Dermis microvascular lymphatic vessel endothelial cell (primary cell): Measurements from ENCODE around the gene ZNF514. TPM values are rescaled to one million over a fixed set of nuclear protein-coding genes. Genes with fewer than 3 reads are reported as not detected.
A peak's percentile ranks its signal among the peaks of the same experiment; 100 is the strongest.

Experiments
- DNase-seq, 2 donors: peaks; one replicate each; pipeline versions ENCODE4 v3.0.0 to v3.0.0-alpha.2; 2010; ENCODE audit warnings: low read depth in 2 of 2
- total RNA-seq: library from RNA; depleted of rRNA; stranded (reverse); fragments of >200 nt; gene quantifications from 2 replicates; pipeline ENCODE4 v1.2.1, GENCODE V29; 2014

The ZNF514 gene
- 6.3 and 9.1 TPM in 2 replicates for total RNA-seq

DNA sequence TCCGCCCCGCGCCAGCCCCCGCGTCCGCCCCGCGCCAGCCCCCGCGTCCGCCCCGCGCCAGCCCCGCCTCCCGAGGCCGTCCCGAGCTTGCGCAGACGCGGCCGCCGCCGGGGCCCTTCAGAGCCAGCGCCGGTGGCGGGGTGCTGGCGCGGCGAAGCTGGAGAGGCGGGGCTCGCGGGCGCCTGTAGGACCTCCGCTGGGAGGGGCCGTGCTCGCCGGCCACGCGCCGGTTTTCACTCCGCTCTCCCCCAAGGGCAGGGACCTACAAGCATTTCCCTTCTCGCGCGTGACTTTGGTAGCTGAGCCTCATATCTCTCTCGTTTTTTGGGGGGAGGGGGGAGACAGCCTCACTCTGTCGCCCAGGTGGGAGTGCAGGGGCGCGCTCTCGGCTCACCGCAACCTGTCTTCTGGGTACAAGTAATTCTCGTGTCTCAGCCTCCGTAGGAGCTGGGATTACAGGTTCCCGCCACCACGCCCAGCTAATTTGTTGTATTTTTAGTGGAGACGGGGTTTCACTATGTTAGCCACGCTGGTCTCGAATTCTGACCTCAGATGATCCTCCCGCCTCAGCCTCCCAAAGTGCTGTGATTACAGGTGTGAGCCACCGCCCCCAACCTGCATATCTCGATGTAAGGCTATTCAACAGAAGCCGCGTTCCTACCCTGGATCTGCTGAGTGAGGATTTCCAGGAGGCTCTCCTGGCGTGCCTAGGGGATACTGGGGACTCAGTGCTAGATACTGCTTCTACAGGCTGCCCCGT is at the start of gene ZNF514:
Gene ZNF514, minus strand, starts transcription at position 159 of the 760 bp plus-strand sequence. CDS start 6,595 bp downstream, outside the sequence.
- DNase-seq = peak in 1 of 2 donors; percentile 81

DNA sequence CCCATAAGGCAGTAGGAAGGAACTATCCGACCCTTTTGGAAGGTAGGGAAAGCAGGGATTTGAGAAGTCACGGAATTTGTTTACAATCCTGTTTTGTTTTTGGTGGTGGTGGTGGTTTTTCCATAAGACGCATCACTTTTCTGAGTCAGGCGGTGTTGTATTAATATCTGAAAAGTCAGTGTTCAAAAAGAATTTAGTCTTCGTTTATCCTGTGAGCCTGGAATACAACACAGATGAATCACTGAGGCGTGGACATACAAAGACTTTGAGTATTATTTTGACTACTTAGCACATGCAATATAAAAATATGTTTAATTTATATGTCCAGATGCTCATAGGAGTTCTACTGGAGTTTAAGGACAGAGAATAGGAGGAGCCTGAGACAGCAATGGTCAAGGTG is 48.5 kb upstream of the ZNF514 start:
- no peak for DNase-seq

DNA sequence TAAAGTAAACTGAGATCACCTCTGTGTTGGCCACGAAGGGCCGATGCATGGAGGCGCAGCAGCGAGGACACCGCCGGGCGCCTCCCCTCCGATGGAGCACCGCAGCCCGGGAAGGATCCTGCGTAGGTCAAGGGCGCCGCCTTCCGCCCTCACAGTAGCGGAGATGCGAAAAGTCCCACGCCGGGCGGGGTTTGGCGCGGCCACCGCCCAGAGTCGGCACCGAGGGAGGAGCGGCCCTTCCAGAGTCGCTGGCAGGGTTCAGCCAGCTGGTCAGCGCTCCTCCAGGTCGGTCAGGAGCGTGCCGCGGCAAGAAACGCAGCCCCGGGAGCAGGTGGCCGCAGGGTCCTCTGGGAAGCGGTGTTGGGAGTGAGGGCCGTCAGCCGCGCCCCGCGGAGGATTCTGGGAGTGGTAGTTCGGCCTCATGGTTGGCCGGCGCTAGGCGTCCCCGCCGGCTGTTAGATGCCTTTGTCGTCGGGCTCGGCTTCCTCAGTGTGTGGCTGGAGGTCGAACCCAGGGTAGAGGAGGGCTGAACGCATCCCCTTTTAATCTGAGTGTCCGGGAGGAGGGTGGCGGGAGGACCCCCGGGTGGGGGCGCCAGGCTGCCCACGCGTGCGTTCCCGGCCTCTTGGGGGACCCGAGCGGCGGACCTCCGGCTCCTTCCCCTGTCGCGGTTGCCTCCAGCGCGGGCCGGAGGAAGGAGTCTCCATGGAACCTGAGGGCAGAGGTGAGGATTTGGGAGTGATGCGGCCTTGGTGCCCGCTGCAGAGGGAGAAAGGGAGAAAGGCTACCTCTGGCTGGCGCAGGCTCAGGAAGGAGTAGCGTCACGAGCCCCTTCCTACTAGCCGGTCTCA is 47.7 kb upstream of the ZNF514 start, which contains the start of gene ZNF892:
Gene ZNF892, plus strand, starts transcription at position 411 of the 851 bp plus-strand sequence. Its CDS starts 295 bp downstream, at position 706.
- peak; percentile 64 to 89 for DNase-seq

DNA sequence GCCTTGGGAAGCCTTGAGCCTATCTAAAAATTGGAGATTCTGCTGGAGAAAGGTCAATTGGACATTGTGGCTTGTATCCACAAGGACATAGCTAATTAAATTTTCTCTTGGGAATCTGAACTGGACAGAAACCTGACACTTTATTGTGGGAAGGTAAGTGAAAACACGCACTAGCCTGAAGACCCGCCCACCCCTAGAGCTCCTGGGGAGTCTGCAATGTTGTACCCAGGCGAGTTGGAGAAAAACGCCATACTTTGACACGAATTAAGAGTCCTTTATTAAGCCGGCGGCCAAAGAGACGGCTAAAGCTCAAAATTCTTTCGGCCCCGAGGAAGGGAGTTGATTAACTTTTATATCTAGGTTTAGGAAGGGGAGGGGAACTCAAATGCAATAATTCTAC is 46.4 kb upstream of the ZNF514 start:
- DNase-seq = no peak

GRCh38 chr2:95204396-95204795 is 44.7 kb upstream of the ZNF514 start:
- no peak for DNase-seq

- no peak for DNase-seq
These were observed 44.3 kb upstream of the ZNF514 start for GRCh38 chr2:95203911-95204310.

GRCh38 chr2:95192956-95193355 is 33.3 kb upstream of the ZNF514 start:
- DNase-seq = peak in 1 of 2 donors; percentile 25

DNA sequence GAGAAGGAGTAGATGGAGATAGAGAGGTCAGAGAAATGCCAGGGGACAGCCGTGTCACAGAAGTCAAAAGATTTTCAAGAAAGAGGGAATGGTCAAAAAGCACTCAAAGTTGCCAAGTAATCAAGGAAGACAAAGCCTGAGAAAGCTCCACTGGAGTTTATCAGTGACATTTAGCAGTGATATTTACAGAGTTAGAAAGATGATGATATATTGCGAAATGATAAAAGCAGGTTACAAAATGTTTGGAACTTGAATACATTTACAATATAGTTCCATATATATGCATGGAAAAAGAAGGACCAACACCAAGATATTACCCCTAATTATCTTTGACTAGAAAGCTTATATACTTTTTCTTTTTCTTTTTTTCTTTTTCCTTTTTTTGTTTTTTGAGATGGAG is 26.3 kb upstream of the ZNF514 start:
- DNase-seq = no peak

DNA sequence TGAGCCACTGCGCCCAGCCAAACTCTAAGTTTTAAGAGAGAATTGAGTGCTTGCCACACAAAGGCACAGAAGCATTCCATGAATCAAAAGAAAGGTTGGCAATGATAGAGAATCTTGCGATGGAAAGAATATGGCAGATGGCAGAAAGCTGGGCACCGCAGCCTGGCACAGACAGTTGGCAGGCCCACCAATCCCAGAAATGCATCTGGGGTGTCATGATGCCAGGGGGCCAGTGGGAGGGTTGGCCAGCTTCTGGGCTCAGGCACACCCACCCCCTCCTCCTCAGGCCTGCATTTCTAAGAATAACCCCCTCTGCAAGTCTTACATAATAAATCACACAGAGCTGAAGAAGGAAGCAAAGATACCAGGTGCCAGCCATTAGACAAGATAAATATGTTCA is 25.5 kb upstream of the ZNF514 start:
- no peak for DNase-seq

DNA sequence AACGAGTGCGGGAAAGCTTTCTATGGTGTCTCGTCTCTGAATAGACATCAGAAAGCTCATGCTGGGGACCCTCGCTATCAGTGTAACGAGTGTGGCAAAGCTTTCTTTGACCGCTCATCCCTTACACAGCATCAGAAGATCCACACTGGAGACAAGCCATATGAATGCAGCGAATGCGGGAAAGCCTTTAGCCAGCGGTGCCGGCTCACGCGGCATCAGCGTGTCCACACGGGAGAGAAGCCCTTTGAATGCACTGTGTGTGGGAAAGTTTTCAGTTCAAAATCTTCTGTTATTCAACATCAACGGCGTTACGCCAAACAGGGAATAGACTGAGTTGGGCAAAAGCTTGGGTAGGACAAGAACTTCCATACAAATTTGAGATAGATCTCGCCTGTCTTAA is 22.1 kb upstream of the ZNF514 start:
- DNase-seq = no peak

- DNase-seq = no peak
These were observed 19.8 kb upstream of the ZNF514 start for GRCh38 chr2:95179451-95179850.

DNA sequence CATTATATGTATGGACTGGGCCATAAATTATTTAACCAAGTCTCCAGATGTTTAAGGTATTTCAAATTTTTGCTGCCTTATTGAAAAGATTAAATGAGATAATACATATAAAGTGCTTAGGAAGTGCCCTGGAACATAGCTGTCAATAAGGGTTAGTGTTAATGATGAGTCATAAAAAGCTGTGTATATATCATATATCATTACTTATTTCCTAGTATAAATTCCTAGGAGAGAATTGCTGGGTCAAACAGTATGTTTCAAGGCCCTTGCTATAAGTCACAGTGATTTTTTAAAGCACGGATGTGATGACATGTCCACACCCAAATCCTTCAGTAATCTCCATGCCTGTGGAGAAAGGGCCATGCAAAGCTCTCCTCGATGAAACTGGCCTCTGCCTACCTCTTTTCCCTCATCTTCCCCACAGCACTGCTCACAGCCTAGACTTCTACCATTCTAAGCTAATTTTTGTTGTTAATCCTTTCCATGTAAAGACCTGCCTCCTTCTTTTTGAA is 14.4 kb upstream of the ZNF514 start:
- no peak for DNase-seq

GRCh38 chr2:95171902-95172301 is 12.3 kb upstream of the ZNF514 start:
- DNase-seq = no peak

GRCh38 chr2:95166065-95166763 is 6.6 kb upstream of the ZNF514 start:
- no peak for DNase-seq

DNA sequence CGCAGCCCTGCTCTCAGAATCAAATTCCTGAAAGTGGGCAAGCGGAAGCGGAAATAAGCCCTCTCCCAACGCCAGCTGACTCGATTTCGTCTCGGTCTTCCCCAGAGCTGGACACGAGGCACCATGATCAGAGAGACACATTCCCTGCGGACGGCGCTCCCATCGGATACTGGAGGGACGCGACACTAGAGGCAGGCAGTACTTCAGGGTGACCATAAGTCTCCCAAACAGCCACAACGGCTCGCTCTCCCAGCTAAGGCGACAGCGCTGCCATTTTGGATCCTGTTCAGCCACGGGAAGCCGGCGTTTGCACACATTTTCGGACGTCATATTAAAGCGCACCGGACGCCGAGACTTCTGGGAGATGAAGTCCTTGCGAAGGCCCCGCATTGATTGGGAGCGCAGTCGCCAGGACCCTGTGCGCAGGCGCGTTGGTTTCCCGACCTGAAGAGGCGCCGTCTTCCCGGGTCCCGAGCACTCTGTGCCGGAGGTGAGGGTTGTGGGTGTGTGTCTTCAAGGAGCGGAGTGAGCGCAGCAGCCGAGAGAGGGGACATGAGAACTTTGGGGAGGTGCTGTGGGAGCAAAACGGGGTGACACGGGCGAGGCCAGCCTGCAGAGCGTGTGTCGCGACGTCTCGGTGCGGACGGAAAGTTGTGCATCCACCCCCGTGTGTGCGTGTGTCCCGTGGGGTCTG is 5.9 kb upstream of the ZNF514 start, which contains the start of gene ZNF2:
Gene ZNF2, plus strand, starts transcription at position 439 of the 694 bp plus-strand sequence. CDS start 10,418 bp downstream, outside the sequence.
- DNase-seq = peak; percentile 93 to 98

DNA sequence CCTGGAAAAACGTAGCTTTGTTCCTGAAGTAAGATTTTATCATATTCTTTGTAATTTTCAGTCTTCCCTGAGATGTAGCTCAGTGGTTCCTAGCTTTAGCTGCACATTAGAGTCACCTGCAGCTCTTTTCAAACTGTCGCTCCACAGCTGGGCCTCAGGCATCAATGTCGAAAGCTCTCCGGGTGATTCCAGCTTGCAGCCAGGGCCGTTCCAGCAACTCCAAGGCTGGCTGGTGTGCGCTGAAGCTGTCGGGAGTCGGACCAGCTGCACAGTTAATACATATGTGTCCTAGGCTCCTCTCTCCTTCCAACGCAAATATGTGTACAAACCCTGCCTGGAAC is 5.4 kb upstream of the ZNF514 start:
- no peak for DNase-seq

- DNase-seq = peak in 1 of 2 donors; percentile 53
These were observed 593 bp downstream of the ZNF514 start for GRCh38 chr2:95158891-95159619.

DNA sequence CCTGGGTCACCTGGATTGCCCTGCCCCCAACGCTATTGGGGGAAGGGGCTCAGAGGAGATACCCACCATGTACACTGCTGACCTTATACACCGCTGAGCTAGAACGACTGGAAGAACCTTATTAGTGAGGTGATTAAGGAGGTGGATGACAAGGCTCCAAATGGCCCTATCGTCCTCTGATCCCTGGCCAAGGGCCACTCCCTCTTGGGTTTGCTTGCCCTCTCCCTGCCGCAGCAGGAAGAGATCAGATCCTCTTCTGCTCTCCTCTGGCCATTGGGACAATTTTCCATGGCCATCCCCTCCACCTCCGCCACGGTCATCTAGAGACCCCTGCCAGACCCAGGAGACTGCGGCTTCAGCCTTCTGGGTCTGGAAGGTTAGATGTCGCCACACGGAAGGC is 1.2 kb downstream of the ZNF514 start:
- no peak for DNase-seq

GRCh38 chr2:95149397-95149984 is 10.2 kb downstream of the ZNF514 start:
- no peak for DNase-seq

- DNase-seq = no peak
These were observed 15.8 kb downstream of the ZNF514 start for GRCh38 chr2:95143838-95144237.
